Lung (tissue), 12 donors: ENCODE measurements around the gene SNTB2. TPM values are rescaled to one million over a fixed set of nuclear protein-coding genes. Genes with fewer than 3 reads are reported as not detected.

Experiments used
- ATAC-seq: fragments of 200-7000 bp; cut with Tn5 transposase; one replicate; pipeline ENCODE4 v1.9.1; 2020; ENCODE audit warnings: moderate number of reproducible peaks; ENCODE audit not compliant: insufficient read depth, low FRiP score
- DNase-seq, 3 donors: peaks; one replicate each; pipeline ENCODE4 v3.0.0-alpha.2; 2013 to 2017
- H3K27ac ChIP-seq, 2 donors: one replicate each; pipeline ENCODE4 v1.5.1; 2013; ENCODE audit warnings: mild to moderate bottlenecking in 2 of 2, moderate library complexity in 2 of 2, control low read depth in 1 of 2, inconsistent platforms in 1 of 2, low read depth in 1 of 2, low read length in 1 of 2
- H3K27me3 ChIP-seq, 3 donors: one replicate each; pipeline ENCODE4 v1.5.1; 2013; ENCODE audit warnings: low read length in 2 of 3; ENCODE audit not compliant: control insufficient read depth in 3 of 3, insufficient read depth in 3 of 3
- H3K36me3 ChIP-seq, 4 donors: one replicate each; pipeline ENCODE4 v1.5.1; 2013; ENCODE audit warnings: low read length in 4 of 4, mild to moderate bottlenecking in 1 of 4, moderate library complexity in 1 of 4; ENCODE audit not compliant: control insufficient read depth in 4 of 4, insufficient read depth in 4 of 4
- H3K4me1 ChIP-seq, 5 donors: one replicate each; pipeline ENCODE4 v1.5.1; 2013; ENCODE audit warnings: low read length in 5 of 5, mild to moderate bottlenecking in 2 of 5, moderate library complexity in 1 of 5; ENCODE audit not compliant: control insufficient read depth in 5 of 5, insufficient read depth in 5 of 5
- H3K4me3 ChIP-seq: one replicate; pipeline ENCODE4 v1.5.1; 2013; ENCODE audit warnings: mild to moderate bottlenecking, control low read depth, moderate library complexity
- H3K9ac ChIP-seq, 2 donors: one replicate each; pipeline ENCODE4 v1.5.1; 2013; ENCODE audit warnings: low read length in 2 of 2, control low read depth in 1 of 2; ENCODE audit not compliant: insufficient read depth in 1 of 2
- H3K9me3 ChIP-seq, 4 donors: one replicate each; pipeline ENCODE4 v1.5.1; 2013; ENCODE audit warnings: low read length in 3 of 4, mild to moderate bottlenecking in 1 of 4, moderate library complexity in 1 of 4; ENCODE audit not compliant: control insufficient read depth in 4 of 4, insufficient read depth in 3 of 4
- CTCF ChIP-seq: IDR thresholded peaks from 2 replicates; pipeline ENCODE4 v1.5.1; 2012; ENCODE audit warnings: mild to moderate bottlenecking; ENCODE audit errors: control extremely low read depth, extremely low read depth
- WGBS, 2 donors: extraction: QIAGEN DNeasy Blood & Tissue Kit; methylation state at CpG; one replicate each; pipeline ENCODE4 v1.1.7; 2013; 5-methylcytosine and 5-hydroxymethylcytosine counted together
- polyA plus RNA-seq, 2 donors: library from polyadenylated mRNA; stranded (reverse); fragments of 200-250 nt; gene quantifications; one replicate each; pipeline ENCODE4 v1.2.1, GENCODE V29; 2013
- total RNA-seq, 2 donors: library from RNA; depleted of rRNA in 1 of 2; stranded (reverse); fragments of >200 nt in 1 of 2; gene quantifications; one replicate each; pipeline ENCODE4 v1.2.1, GENCODE V29; 2014 to 2021
- donor health status: control.
- donor health status: control.
- donor health status: Bipolar disorder and iron deficiency.
- donor health status: healthy.
- donor health status: DM: yes; HTN: yes; CAD: no.

Gene SNTB2
- total and polyA plus RNA-seq, 4 donors: 4.5 to 42.8 (median 19.1) TPM

GRCh38 chr16:69169051-69169450 is 17.9 kb upstream of the SNTB2 start:
- no peak for TF ChIP-seq CTCF
- WGBS, 2 donors: 99% methylated on average over 4 of the region's 4 CpGs
- H3K9ac ChIP-seq: no peak overlapping the region
- H3K36me3 ChIP-seq: peaks cover 15 to 44% (median 18%) of the 10 kb centered on the region in 4 donors
- peaks cover 0 to 14% (median under 1%) of the 10 kb centered on the region in 5 donors for H3K4me1 ChIP-seq
- H3K27ac ChIP-seq: no peak overlapping the region
- H3K27me3 ChIP-seq: no peaks in the 10 kb centered on the region
- DNase-seq (no peak), ATAC-seq (no peak)
- H3K9me3 ChIP-seq: no peaks in the 10 kb centered on the region
- H3K4me3 ChIP-seq: no peak overlapping the region

- no peaks in the 10 kb centered on the region for H3K27me3 ChIP-seq
- DNase-seq: no peak
- H3K9me3 ChIP-seq: no peaks in the 10 kb centered on the region
Observed at GRCh38 chr16:69169607-69170352, 17.2 kb upstream of the SNTB2 start.

GRCh38 chr16:69171325-69172084 is 15.5 kb upstream of the SNTB2 start:
- no peak for TF ChIP-seq CTCF
- peaks cover 7 to 28% (median 11%) of the 10 kb centered on the region in 4 donors for H3K36me3 ChIP-seq
- peaks cover 0 to 2% (median 0%) of the 10 kb centered on the region in 4 donors for H3K9me3 ChIP-seq
- DNase-seq (peak in 2 of 3 donors; percentile 43 to 55), ATAC-seq (no peak)
- peaks cover 0 to 7% (median 3%) of the 10 kb centered on the region in 5 donors for H3K4me1 ChIP-seq
- H3K4me3 ChIP-seq: no peak overlapping the region
- 43 to 49% methylated on average over 6 of the region's 6 CpGs for WGBS, 2 donors
- H3K27me3 ChIP-seq: no peaks in the 10 kb centered on the region
- H3K27ac ChIP-seq: peak overlapping the region; percentile 11 to 47
- peak overlapping the region in 1 of 2 donors; percentile 42 for H3K9ac ChIP-seq

More at GRCh38 chr16:69169607-69170352, 17.2 kb upstream of the SNTB2 start:
- Histone ChIP-seq H3K36me3 (peaks cover 15 to 43% (median 18%) of the 10 kb centered on the region in 4 donors), H3K4me3 (no peak overlapping the region), H3K27ac (no peak overlapping the region), H3K4me1 (peaks cover 0 to 14% (median 3%) of the 10 kb centered on the region in 5 donors), H3K9ac (no peak overlapping the region)
- 79 to 90% methylated on average over 6 of the region's 6 CpGs for WGBS, 2 donors
- no peak for TF ChIP-seq CTCF
- no peak for ATAC-seq
